ENCODE results near the gene RUSF1.

The RUSF1 gene

DNA sequence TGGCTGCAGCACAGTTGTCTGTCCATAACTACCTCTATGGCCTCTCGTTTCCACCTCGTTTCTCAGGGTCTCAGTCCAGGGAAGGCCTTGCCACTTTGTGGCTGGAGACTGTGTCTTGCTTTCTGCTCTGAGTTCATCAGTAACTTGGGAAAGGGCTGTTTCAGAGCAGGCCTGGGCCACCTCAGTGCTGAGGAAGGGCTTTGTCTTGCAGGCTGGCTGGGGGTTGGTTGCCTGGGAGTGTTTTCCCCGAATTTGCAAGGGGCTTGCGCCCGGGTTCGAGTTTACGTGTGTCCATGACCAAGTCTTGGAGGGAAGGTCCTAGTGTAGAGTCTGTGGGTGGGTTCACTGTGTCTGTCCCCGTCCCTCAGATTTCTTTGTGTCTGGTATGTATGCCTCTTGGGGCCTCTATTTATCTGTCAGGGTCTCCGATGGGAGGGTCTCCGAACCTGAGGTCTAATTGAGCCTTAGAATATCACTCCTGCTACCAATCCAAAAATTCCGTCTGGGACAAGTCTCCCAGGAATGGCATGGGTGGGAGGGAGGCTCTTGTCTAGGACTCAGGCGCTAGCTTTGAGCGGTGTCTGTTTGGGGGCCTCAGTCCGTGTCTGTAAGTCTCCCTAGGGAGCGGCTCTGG, 36.8 kb downstream of the RUSF1 start:
- no peak for TF ChIP-seq CTCF (conservative IDR thresholded peaks at IDR 0.05)
- no peak overlapping the region for H3K27ac ChIP-seq

DNA sequence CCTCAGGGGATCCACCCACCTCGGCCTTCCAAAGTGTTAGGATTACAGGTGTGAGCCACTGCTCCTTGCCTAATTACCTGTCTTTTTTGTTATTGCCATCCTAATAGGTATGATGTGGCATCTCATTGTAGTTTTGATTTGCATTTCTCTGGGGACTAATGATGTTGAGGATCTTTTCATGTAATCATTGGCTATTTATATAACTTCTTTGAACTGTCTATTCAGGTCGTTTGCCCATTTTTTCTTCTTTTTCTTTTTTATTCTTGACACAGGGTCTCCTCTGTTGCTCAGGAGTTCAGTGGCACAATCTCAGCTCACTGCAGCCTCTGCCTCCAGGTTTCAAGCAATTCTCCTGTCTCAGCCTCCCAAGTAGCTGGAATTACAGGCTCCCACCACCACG, 37.6 kb downstream of the RUSF1 start:
- TF ChIP-seq CTCF (conservative IDR thresholded peaks at IDR 0.05): no peak
- no peak overlapping the region for H3K27ac ChIP-seq

DNA sequence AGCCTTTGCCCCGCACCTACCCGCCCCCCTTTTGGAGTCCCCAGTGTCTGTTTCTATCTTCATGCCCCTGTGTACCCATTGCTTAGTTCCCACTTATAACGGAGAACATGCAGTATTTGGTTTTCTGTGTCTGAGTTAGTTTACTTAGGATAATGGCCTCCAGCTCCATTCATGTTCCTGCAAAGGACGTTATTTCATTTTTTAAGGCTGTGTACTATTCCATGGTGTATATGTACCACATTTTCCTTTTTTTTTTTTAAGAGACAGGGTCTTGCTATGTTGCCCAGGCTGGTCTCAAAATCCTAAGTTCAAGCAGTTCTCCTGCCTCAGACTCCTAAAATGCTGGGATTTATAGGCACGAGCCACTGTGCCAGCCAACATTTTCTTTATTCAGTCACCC, 40.3 kb downstream of the RUSF1 start:
- H3K27ac ChIP-seq: no peak overlapping the region
- TF ChIP-seq CTCF (conservative IDR thresholded peaks at IDR 0.05): no peak

DNA sequence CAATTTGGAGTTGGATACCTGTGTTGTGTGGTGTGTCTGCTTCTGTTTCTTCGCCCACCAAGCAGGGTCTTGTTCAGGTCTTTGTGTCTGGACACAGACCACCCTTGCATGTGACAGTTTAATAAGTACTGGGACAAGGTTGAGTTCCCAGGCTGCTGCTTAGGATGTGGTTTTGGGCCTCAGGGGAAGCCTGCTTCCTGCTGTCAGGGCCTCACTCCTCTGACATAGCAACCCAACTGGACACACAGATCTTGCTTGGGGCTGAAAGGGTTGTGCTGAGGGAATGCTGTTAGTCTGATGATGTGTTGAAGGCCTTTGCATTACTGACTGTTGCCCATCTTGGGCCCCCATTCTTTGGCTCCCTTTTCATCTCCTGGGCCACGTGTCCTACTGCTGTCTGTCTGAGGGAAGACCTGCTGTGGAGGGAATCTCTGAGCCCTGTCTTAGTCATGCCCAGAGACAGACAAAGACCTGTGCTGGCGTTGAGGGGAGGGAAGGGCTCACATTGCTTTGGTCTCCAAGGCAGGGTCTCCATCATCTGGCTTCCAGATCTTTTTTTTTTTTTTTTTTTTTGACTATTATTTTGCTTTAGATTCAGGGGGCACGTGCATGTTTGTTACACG, 40.9 kb downstream of the RUSF1 start:
- no peak overlapping the region for H3K27ac ChIP-seq
- TF ChIP-seq CTCF (conservative IDR thresholded peaks at IDR 0.05): no peak

- TF ChIP-seq CTCF (conservative IDR thresholded peaks at IDR 0.05): no peak
- H3K27ac ChIP-seq: no peak overlapping the region
Measured at GRCh38 chr16:31466381-31466841, 41.8 kb downstream of the RUSF1 start.

- no peak for TF ChIP-seq CTCF (conservative IDR thresholded peaks at IDR 0.05)
- H3K27ac ChIP-seq: no peak overlapping the region
Measured at GRCh38 chr16:31465788-31466370, 42.3 kb downstream of the RUSF1 start.

GRCh38 chr16:31464781-31465260, 43.4 kb downstream of the RUSF1 start:
- no peak for TF ChIP-seq CTCF (conservative IDR thresholded peaks at IDR 0.05)
- no peak overlapping the region for H3K27ac ChIP-seq

Data from VCaP (cell line).